ENCODE results near the gene SVOP. TPM values are rescaled to one million over a fixed set of nuclear protein-coding genes. Genes with fewer than 3 reads are reported as not detected.

The SVOP gene
- polyA plus RNA-seq, 2 of the 4 experiments (the other 2 are of a cell fraction): not detected

GRCh38 chr12:109009766-109010165, 11.1 kb downstream of the SVOP start:
- Histone ChIP-seq H3K9me3 (no peaks in the 10 kb centered on the region), H3K4me2 (no peak overlapping the region), H3K4me1 (no peaks in the 10 kb centered on the region), H3K4me3 (no peak overlapping the region), H3K27ac (no peak overlapping the region)
- no peak for TF ChIP-seq ATOH8 (CRISPR knock-in tag; IDR thresholded peaks at IDR 0.05; ENCODE audit: low read depth)
- TF ChIP-seq MAFK (IDR thresholded peaks at IDR 0.05; ENCODE audit: partially characterized antibody): no peak
- TF ChIP-seq RNF2 (IDR thresholded peaks at IDR 0.05; ENCODE audit: borderline replicate concordance, low read depth): no peak
- no peak for TF ChIP-seq REST (IDR thresholded peaks at IDR 0.05)
- TF ChIP-seq EHF (CRISPR knock-in tag; IDR thresholded peaks at IDR 0.05): no peak
- TF ChIP-seq POLR2AphosphoS2 (conservative IDR thresholded peaks at IDR 0.05; ENCODE audit: low read length): no peak
- no peak for TF ChIP-seq HEYL (CRISPR knock-in tag; IDR thresholded peaks at IDR 0.05)
- TF ChIP-seq PBX3 (IDR thresholded peaks at IDR 0.05): no peak
- TF ChIP-seq FOSB (CRISPR knock-in tag; IDR thresholded peaks at IDR 0.05): no peak
- no peak for TF ChIP-seq BCL3 (IDR thresholded peaks at IDR 0.05)
- TF ChIP-seq CTCF (IDR thresholded peaks at IDR 0.05): no peak
- CTCF ChIA-PET: no interaction called here
- 100% methylated on average over 1 of the region's 1 CpG for WGBS (ENCODE audit: missing lambda C conversion rate)
- no peak for ATAC-seq
- no peak for FAIRE-seq
- POLR2A ChIA-PET: no interaction called here
- no peak for DNase-seq (ENCODE audit: low read depth in 1 of 2, low spot score in 1 of 2)

- POLR2A ChIA-PET: no interaction called here
- CTCF ChIA-PET: interaction anchor here (0.9 kb wide), 1 partner anchor 51 kb away, joined by 3 read pairs; no protein-coding TSS in a partner anchor
- 21% methylated on average over 3 of the region's 3 CpGs for WGBS (ENCODE audit: missing lambda C conversion rate)
- Histone ChIP-seq H3K27ac (no peak overlapping the region), H3K9me3 (no peaks in the 10 kb centered on the region), H3K4me1 (no peaks in the 10 kb centered on the region), H3K4me2 (no peak overlapping the region), H3K4me3 (no peak overlapping the region)
- TF ChIP-seq REST (IDR thresholded peaks at IDR 0.05): no peak
- TF ChIP-seq CHD4 (IDR thresholded peaks at IDR 0.05; ENCODE audit: borderline replicate concordance): no peak
- TF ChIP-seq PBX3 (IDR thresholded peaks at IDR 0.05): no peak
- TF ChIP-seq RAD21 (conservative IDR thresholded peaks at IDR 0.05 in 1 of 2, IDR thresholded peaks at IDR 0.05 in 1 of 2): no peak
- no peak for TF ChIP-seq ZC3H11A (IDR thresholded peaks at IDR 0.05)
- TF ChIP-seq POLR2A (IDR thresholded peaks at IDR 0.05; ENCODE audit: low read length): no peak
- FAIRE-seq: no peak
- DNase-seq (ENCODE audit: low read depth in 1 of 2, low spot score in 1 of 2): no peak
- no peak for ATAC-seq
Measured at GRCh38 chr12:109004017-109004416, 16.9 kb downstream of the SVOP start.
